DMS 273 treated with DMSO at 0.1 percent for 48 hours (cell line): ENCODE measurements around the gene MRPL28.
"Not testable (repeated sequence)": the region's sequence is repeated elsewhere in the genome, so short reads cannot be mapped to it uniquely, and the experiment has no call there.

Experiments
- DNase-seq: peaks from one replicate; lab custom pipeline; 2025; lab: John Stamatoyannopoulos, UW

MRPL28 gene

GRCh38 chr16:359871-360697, 10.3 kb downstream of the MRPL28 start:
- DNase-seq = no peak

DNA sequence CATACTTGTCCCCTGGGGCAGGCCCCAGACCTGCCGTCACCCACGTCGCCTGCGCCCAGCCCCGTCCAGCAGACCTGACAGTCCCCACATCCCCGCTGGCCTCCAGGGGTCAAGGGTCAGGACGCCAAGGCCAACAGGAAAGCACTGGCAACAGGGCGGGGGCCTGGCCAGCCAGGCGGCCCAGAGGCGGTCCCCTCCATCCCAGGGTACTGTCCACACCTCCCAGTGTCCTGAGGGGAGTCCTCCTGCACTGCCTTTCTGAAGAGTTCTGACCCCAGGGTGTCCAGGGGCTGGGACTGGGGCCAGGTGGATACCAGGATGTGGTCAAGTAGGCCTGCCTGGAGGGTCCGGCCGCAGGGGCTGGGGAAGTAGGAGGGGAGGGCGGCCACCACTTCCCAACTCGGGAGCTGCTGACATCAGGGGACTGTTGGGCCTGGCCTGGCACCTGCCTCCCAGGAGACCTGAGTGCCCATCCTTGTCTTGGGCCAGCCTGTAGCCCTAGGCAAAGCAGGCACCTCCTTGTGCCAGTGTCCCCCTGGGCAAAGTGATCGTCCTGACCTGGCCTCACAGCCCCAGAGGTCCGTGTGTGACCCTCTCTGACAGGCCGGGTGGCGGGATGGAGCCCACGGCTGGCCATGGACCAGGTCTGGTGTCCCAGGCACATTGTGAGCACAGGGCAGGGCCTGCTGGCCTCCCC, 11.1 kb downstream of the MRPL28 start:
- DNase-seq = no peak

- no peak for DNase-seq
These were observed 13.6 kb downstream of the MRPL28 start for GRCh38 chr16:356741-357140.

DNA sequence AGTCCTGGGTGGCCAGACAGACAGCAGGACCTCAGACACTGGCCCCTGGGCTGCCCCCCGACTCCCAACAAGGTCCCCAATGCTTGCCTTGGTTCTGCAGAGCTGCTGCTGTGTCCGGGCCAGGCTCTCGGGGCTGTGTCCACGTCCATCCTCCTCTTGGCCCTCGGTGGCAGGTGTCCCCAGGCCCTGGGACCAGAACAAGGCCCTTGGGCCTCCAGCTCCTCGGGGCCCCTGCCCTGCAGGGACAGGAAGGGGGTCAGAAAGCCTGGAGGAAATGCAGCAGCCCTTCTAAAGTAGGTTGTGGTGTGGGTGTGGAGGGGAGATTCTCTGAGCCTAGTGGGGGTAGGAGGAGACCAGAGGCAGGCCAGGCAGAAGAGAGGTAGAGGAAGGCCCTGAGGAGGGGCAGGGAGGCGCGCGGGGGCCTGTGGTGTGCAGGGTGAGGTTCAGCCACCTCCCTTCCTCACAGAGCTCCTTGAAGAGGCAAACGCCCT, 15.3 kb downstream of the MRPL28 start:
- DNase-seq = no peak

DNA sequence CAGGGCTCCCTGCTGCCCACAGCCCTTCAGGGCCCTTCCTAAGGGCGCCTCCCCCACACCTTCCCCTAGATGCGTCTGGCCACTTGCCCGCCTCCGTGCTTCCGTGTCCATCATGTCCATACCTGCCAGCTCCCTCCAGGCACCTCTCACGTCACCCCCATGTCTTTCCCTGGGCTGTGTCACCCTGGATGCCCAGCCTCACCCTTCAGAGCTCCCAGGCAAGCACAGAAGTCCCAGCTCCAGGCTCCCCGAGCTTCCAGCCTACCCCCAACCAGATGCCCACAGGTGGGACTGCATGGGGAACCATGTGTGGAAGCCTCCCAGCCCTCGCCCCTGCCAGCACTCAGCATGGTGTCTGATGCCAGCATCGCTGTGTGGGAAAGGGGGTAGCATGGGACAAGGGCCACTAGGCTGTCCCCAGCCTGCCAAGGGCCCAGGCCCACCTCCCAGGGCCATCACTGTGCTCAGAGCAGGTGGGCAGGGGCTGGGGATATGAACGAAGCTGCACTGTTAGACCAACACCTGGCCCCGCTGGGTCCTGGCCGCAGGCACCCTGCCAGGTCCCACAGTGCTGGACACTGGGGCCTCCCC, 16.0 kb downstream of the MRPL28 start:
- DNase-seq = no peak

GRCh38 chr16:353404-354290, 16.7 kb downstream of the MRPL28 start:
- no peak for DNase-seq

DNA sequence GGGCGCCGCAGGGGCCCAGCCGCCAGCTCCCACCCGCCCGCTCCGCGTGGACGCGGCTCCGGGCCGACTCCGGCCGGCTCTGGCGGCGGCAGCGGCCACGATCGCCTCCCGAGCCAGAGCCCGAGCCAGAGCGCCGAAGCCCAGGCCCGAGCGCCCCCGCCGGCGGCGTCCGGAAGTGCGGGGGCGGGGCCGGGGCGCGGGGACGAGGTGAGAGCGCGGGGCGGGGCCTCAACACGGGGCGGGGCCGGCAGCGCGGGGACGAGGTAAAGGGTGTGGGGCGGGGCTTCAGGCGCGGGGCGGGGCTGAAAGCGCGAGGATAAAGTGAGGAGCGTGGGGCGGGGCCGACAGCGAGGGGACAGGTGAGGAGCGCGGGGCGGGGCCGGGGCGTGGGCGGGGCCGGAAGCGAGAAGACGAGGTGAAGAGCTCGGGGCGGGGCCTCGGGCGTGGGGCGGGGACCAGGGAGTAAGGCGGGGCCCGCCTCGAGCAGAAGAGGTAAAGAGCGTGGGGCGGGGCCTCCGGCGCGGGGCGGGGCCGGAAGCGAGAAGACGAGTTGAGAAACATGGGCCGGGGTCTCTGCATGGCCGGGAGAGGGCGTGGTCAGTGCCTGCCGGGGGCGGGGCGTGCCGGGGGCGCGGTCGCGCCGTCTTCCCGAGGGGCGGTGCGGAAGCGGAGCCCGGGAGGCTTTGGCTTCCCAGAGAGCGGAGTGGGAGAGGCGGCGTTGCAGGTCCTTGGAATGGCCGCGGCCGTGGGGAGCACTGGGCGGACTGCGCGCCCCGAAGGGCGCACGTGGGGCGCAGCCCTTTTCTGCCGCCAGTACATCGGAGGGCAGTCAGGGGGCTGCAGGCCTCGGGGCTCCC, 17.6 kb downstream of the MRPL28 start, which contains the start of gene AXIN1:
TSS of gene AXIN1 (minus strand) at position 177 of the 857 bp plus-strand sequence. CDS start 5,698 bp downstream, outside the sequence.
- DNase-seq = peak; percentile 99

- no peak for DNase-seq
These were observed 18.4 kb downstream of the MRPL28 start for GRCh38 chr16:351804-352520.

- no peak for DNase-seq
These were observed 20.1 kb downstream of the MRPL28 start for GRCh38 chr16:350203-350602.

GRCh38 chr16:349211-349610, 21.1 kb downstream of the MRPL28 start:
- no peak for DNase-seq

GRCh38 chr16:348495-348894, 21.8 kb downstream of the MRPL28 start:
- DNase-seq = not testable (repeated sequence)

GRCh38 chr16:347203-347602, 23.1 kb downstream of the MRPL28 start:
- DNase-seq = no peak

DNA sequence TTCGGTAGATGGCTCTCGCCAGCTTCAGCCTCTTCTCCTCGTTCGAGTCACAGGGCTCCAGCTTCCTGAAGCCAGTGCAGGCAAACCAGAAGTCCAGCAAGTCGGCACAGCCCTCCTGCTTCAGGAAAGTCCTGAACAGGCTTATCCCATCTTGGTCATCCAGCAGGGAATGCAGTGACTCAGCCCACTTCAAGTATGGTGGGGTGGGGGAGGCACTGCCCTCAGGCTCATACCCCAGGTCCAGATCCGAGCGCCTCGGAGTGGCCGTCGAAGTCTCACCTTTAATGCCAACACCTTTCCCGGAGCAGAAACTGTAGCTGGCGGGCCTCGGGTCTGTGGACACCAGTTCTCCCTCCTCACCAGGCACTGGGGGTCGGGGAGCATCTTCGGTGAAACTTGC, 23.8 kb downstream of the MRPL28 start:
- DNase-seq = no peak

- no peak for DNase-seq
These were observed 24.6 kb downstream of the MRPL28 start for GRCh38 chr16:345772-346171.

- no peak for DNase-seq
These were observed 27.7 kb downstream of the MRPL28 start for GRCh38 chr16:342455-343213.

GRCh38 chr16:341974-342336, 28.4 kb downstream of the MRPL28 start:
- not testable (repeated sequence) for DNase-seq

DNA sequence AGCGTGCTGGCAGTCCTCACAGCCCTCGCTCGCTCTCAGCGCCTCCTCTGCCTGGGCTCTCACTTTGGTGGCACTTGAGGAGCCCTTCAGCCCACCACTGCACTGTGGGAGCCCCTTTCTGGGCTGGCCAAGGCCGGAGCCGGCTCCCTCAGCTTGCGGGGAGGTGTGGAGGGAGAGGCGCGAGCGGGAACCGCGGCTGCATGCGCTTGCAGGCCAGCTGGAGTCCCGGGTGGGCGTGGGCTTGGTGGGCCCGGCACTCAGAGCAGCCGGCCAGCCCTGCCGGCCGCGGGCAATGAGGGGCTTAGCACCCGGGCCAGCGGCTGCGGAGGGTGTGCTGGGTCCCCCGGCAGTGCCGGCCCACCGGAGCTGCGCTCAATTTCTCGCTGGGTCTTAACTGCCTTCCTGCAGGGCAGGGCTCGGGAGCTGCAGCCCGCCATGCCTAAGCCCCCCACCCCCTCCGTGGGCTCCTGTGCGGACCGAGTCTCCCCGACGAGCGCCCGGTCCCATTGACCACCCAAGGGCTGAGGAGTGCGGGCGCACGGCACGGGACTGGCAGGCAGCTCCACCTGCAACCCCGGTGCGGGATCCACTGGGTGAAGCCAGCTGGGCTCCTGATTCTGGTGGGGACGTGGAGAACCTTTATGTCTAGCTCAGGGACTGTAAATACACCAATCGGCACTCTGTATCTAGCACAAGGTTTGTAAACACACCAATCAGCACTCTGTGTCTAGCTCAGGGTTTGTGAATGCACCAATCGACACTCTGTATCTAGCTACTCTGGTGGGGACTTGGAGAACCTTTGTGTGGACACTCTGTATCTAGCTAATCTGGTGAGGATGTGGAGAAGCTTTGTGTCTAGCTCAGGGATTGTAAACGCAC, 29.0 kb downstream of the MRPL28 start:
- not testable (repeated sequence) for DNase-seq

GRCh38 chr16:340370-341091, 29.8 kb downstream of the MRPL28 start:
- no peak for DNase-seq
